NT2/D1 (cell line): ENCODE data around the gene LRRC15.

Source experiments
- DNase-seq: peaks from one replicate; pipeline ENCODE4 v3.0.0-alpha.2; 2011; ENCODE audit warnings: low read depth, low spot score
- H3K27me3 ChIP-seq: 2 replicates; pipeline ENCODE4 v1.6.0; 2011; ENCODE audit warnings: mild to moderate bottlenecking; ENCODE audit not compliant: insufficient read length, insufficient read depth
- H3K36me3 ChIP-seq: 2 replicates; pipeline ENCODE4 v1.6.1; 2011; ENCODE audit warnings: mild to moderate bottlenecking, low read length, mixed read lengths; ENCODE audit not compliant: insufficient read depth, insufficient read length
- H3K4me1 ChIP-seq: 2 replicates; pipeline ENCODE4 v1.5.1; 2011; ENCODE audit not compliant: insufficient read depth, insufficient read length
- H3K4me3 ChIP-seq: 2 replicates; pipeline ENCODE4 v1.5.1; 2011; ENCODE audit warnings: low read depth; ENCODE audit not compliant: insufficient read length
- H3K9ac ChIP-seq: 2 replicates; pipeline ENCODE4 v1.6.0; 2011; ENCODE audit warnings: low read depth; ENCODE audit not compliant: insufficient read length
- H3K9me3 ChIP-seq: 2 replicates; pipeline ENCODE4 v1.5.1; 2011; ENCODE audit warnings: mild to moderate bottlenecking, low read length; ENCODE audit not compliant: insufficient read depth
- SUZ12 ChIP-seq: IDR thresholded peaks from 2 replicates; pipeline ENCODE4 v1.6.1; 2011; ENCODE audit not compliant: insufficient read length, insufficient read depth; ENCODE audit errors: extremely low read depth
- YY1 ChIP-seq: IDR thresholded peaks from 2 replicates; pipeline ENCODE4 v1.6.1; 2011; ENCODE audit not compliant: insufficient read length, insufficient read depth
- ZNF274 ChIP-seq: IDR thresholded peaks from 2 replicates; pipeline ENCODE4 v1.6.1; 2011; ENCODE audit warnings: mild to moderate bottlenecking, low read depth, low read length

LRRC15 gene

GRCh38 chr3:194369522-194370279, at the start of gene LRRC15:
LRRC15 (minus strand) TSS chr3:194369743; CDS start chr3:194361043, 8,700 bp downstream.
- peak; percentile 30 for DNase-seq
- Histone ChIP-seq H3K36me3 (no peaks in the 10 kb centered on the region), H3K4me1 (peaks cover 20% of the 10 kb centered on the region), H3K9me3 (no peaks in the 10 kb centered on the region), H3K27me3 (peaks cover 11% of the 10 kb centered on the region), H3K9ac (peak within 1 kb of the TSS; percentile 46), H3K4me3 (peak within 1 kb of the TSS; percentile 2)
- TF ChIP-seq YY1, result no peak
- no peak for TF ChIP-seq ZNF274
- TF ChIP-seq SUZ12, result no peak

- H3K36me3 ChIP-seq, result peaks cover 44% of the 10 kb centered on the region
- TF ChIP-seq YY1, result no peak
- no peak for TF ChIP-seq SUZ12
- no peak for TF ChIP-seq ZNF274
- H3K4me3 ChIP-seq, result no peak overlapping the region
- no peaks in the 10 kb centered on the region for H3K4me1 ChIP-seq
- no peaks in the 10 kb centered on the region for H3K27me3 ChIP-seq
- H3K9ac ChIP-seq, result no peak overlapping the region
- no peak for DNase-seq
- H3K9me3 ChIP-seq, result no peaks in the 10 kb centered on the region
These were observed 49.1 kb upstream of the LRRC15 start for GRCh38 chr3:194418671-194419070.

GRCh38 chr3:194407423-194407822, 37.9 kb upstream of the LRRC15 start:
- peaks cover 46% of the 10 kb centered on the region for H3K36me3 ChIP-seq
- TF ChIP-seq SUZ12, result no peak
- no peak for TF ChIP-seq YY1
- no peak for TF ChIP-seq ZNF274
- H3K9ac ChIP-seq, result no peak overlapping the region
- no peaks in the 10 kb centered on the region for H3K4me1 ChIP-seq
- H3K4me3 ChIP-seq, result no peak overlapping the region
- no peak for DNase-seq
- H3K9me3 ChIP-seq, result no peaks in the 10 kb centered on the region
- no peaks in the 10 kb centered on the region for H3K27me3 ChIP-seq

GRCh38 chr3:194405766-194406165, 36.2 kb upstream of the LRRC15 start:
- no peak for DNase-seq
- Histone ChIP-seq H3K9ac (no peak overlapping the region), H3K4me3 (no peak overlapping the region), H3K4me1 (peaks cover 5% of the 10 kb centered on the region), H3K9me3 (no peaks in the 10 kb centered on the region), H3K27me3 (no peaks in the 10 kb centered on the region), H3K36me3 (peaks cover 36% of the 10 kb centered on the region)
- no peak for TF ChIP-seq ZNF274
- TF ChIP-seq YY1, result no peak
- no peak for TF ChIP-seq SUZ12

GRCh38 chr3:194404365-194405140, 35.0 kb upstream of the LRRC15 start:
- Histone ChIP-seq H3K27me3 (no peaks in the 10 kb centered on the region), H3K36me3 (peaks cover 33% of the 10 kb centered on the region), H3K4me3 (no peak overlapping the region), H3K4me1 (peaks cover 5% of the 10 kb centered on the region), H3K9me3 (no peaks in the 10 kb centered on the region), H3K9ac (no peak overlapping the region)
- TF ChIP-seq YY1, result no peak
- DNase-seq, result peak; percentile 30

GRCh38 chr3:194401868-194402329, 32.4 kb upstream of the LRRC15 start:
- TF ChIP-seq ZNF274, result no peak
- TF ChIP-seq YY1, result no peak
- TF ChIP-seq SUZ12, result no peak
- Histone ChIP-seq H3K9ac (peak overlapping the region; percentile 25), H3K36me3 (peaks cover 25% of the 10 kb centered on the region), H3K27me3 (no peaks in the 10 kb centered on the region), H3K9me3 (no peaks in the 10 kb centered on the region), H3K4me1 (peaks cover 6% of the 10 kb centered on the region), H3K4me3 (no peak overlapping the region)
- DNase-seq, result no peak

- Histone ChIP-seq H3K9me3 (no peaks in the 10 kb centered on the region), H3K9ac (no peak overlapping the region), H3K36me3 (peaks cover 20% of the 10 kb centered on the region), H3K4me3 (no peak overlapping the region), H3K4me1 (peaks cover 11% of the 10 kb centered on the region), H3K27me3 (no peaks in the 10 kb centered on the region)
- TF ChIP-seq YY1 (no peak), ZNF274 (no peak), SUZ12 (no peak)
- DNase-seq, result no peak
These were observed 31.8 kb upstream of the LRRC15 start for GRCh38 chr3:194401346-194401745.
